Erythroblast (primary cell): ENCODE results near the gene NPAS1.

Experiments used
- GATA1 ChIP-seq: IDR thresholded peaks from 2 replicates; pipeline ENCODE4 v1.6.1; 2011; ENCODE audit warnings: low read depth, mild to moderate bottlenecking, control low read depth, low read length, moderate library complexity
- POLR2A ChIP-seq: IDR thresholded peaks from 2 replicates; pipeline ENCODE4 v1.6.1; 2011; ENCODE audit warnings: mild to moderate bottlenecking, low read length

GRCh38 chr19:46988614-46989230 is 30.9 kb upstream of the NPAS1 start:
- TF ChIP-seq POLR2A: no peak
- TF ChIP-seq GATA1: no peak
